Tibial artery (tissue), 4 donors: ENCODE measurements around the gene USP40.

Source experiments
- DNase-seq, 2 donors: peaks; one replicate each; pipeline ENCODE4 v3.0.0-alpha.2; 2019
- H3K27ac ChIP-seq, 2 donors: fragments of 200-600 bp; sonication (generic) in 1 of 2; 1 replicate in 1 of 2; 2 replicates in 1 of 2; pipeline ENCODE4 v1.5.1; 2018 to 2019; ENCODE audit warnings: mild to moderate bottlenecking in 1 of 2
- H3K27me3 ChIP-seq, 2 donors: fragments of 200-600 bp; sonication (generic) in 1 of 2; one replicate each; pipeline versions ENCODE4 v1.5.1 to v1.6.0; 2016 to 2019
- H3K36me3 ChIP-seq, 3 donors: fragments of 200-600 bp; sonication (generic) in 2 of 3; one replicate each; pipeline ENCODE4 v1.5.1; 2016 to 2019; ENCODE audit warnings: mild to moderate bottlenecking in 2 of 3
- H3K4me1 ChIP-seq, 4 donors: fragments of 200-600 bp; sonication (generic) in 2 of 4; 1 replicate in 3 of 4; 2 replicates in 1 of 4; pipeline ENCODE4 v1.5.1; 2016 to 2019
- H3K4me3 ChIP-seq, 2 donors: fragments of 200-600 bp; sonication (generic) in 1 of 2; 1 replicate in 1 of 2; 2 replicates in 1 of 2; pipeline ENCODE4 v1.5.1; 2018 to 2019; ENCODE audit warnings: mild to moderate bottlenecking in 2 of 2
- H3K9me3 ChIP-seq, 3 donors: fragments of 200-600 bp; sonication (generic) in 1 of 3; one replicate each; pipeline ENCODE4 v1.5.1; 2016 to 2019
- intact Hi-C: fragments of 100-400 bp; cut with DNase I; formaldehyde crosslinking; loops from one replicate; pipeline ENCODE4 v1.15.0; 2023; ENCODE audit warnings: low total_unique reads
- TF ChIP-seq, protein P1 (sequence below), 2 experiments: fragments of 200-600 bp in 1 of 2; fragments of 450-650 bp in 1 of 2; IDR thresholded peaks; one replicate each; pipeline ENCODE4 v1.5.1; 2017 to 2019; ENCODE audit warnings: antibody characterized with exemption in 2 of 2, mild to moderate bottlenecking in 1 of 2, moderate library complexity in 1 of 2

Gene USP40

GRCh38 chr2:233446606-233447305, 119.8 kb downstream of the USP40 start:
- Histone ChIP-seq H3K4me1 (peaks cover 0 to 16% (median 8%) of the 10 kb centered on the region in 4 donors), H3K4me3 (no peak overlapping the region), H3K27me3 (no peaks in the 10 kb centered on the region), H3K9me3 (no peaks in the 10 kb centered on the region), H3K27ac (no peak overlapping the region), H3K36me3 (peaks cover 38 to 88% (median 56%) of the 10 kb centered on the region in 3 donors)
- intact Hi-C loops = loop anchor here (10.0 kb wide), 3 partner anchors 62 to 258 kb away; no protein-coding TSS in a partner anchor
- TF ChIP-seq, protein P1, sequence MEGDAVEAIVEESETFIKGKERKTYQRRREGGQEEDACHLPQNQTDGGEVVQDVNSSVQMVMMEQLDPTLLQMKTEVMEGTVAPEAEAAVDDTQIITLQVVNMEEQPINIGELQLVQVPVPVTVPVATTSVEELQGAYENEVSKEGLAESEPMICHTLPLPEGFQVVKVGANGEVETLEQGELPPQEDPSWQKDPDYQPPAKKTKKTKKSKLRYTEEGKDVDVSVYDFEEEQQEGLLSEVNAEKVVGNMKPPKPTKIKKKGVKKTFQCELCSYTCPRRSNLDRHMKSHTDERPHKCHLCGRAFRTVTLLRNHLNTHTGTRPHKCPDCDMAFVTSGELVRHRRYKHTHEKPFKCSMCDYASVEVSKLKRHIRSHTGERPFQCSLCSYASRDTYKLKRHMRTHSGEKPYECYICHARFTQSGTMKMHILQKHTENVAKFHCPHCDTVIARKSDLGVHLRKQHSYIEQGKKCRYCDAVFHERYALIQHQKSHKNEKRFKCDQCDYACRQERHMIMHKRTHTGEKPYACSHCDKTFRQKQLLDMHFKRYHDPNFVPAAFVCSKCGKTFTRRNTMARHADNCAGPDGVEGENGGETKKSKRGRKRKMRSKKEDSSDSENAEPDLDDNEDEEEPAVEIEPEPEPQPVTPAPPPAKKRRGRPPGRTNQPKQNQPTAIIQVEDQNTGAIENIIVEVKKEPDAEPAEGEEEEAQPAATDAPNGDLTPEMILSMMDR (IDR thresholded peaks at IDR 0.05) = no peak
- peak in 1 of 2 donors; percentile 62 for DNase-seq

- peaks cover 32 to 88% (median 52%) of the 10 kb centered on the region in 3 donors for H3K36me3 ChIP-seq
Measured at GRCh38 chr2:233446121-233446520, 120.5 kb downstream of the USP40 start.

DNA sequence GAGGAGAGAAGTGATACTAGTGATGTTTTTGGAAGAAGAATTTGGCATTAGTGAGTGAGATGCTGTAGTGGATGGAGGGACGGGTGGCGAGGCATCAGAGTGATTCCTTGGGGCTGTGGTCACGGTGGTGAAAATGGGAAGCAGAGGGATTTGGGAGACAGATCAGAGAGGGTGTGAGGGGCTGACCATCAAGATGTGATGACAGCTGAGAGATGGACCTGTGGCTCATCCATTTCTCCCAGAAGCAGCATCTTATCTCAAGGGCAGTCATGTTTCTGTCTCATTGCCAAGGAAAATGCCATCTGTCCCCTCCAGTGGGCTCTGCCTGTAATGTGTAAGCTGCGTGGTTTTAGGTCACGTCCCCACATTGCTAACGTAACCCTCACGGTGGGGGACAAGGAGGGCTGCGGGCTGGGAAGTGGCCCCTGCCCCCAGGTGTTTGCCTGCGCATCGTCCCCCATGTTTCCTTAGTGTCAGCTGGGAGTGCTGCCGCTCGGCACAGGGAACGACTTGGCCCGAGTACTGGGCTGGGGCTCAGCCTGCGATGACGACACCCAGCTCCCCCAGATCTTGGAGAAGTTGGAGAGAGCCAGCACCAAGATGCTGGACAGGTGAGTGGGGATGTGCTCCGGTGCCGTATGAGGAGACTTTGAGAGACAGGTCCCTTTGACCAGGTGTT, 121.3 kb downstream of the USP40 start:
- no peaks in the 10 kb centered on the region for H3K9me3 ChIP-seq
- H3K36me3 ChIP-seq = peaks cover 24 to 83% (median 44%) of the 10 kb centered on the region in 3 donors
- H3K27me3 ChIP-seq = no peaks in the 10 kb centered on the region
- TF ChIP-seq, protein P1 (IDR thresholded peaks at IDR 0.05) = no peak
- peak in 1 of 2 donors; percentile 61 for DNase-seq
- intact Hi-C loops = loop anchor here (10.0 kb wide), 3 partner anchors 60 to 260 kb away; no protein-coding TSS in a partner anchor
- H3K27ac ChIP-seq = no peak overlapping the region
- no peak overlapping the region for H3K4me3 ChIP-seq
- H3K4me1 ChIP-seq = peaks cover 0 to 16% (median 8%) of the 10 kb centered on the region in 4 donors

More at GRCh38 chr2:233446121-233446520, 120.5 kb downstream of the USP40 start:
- H3K27ac ChIP-seq = no peak overlapping the region
- peaks cover 0 to 16% (median 8%) of the 10 kb centered on the region in 4 donors for H3K4me1 ChIP-seq
- no peaks in the 10 kb centered on the region for H3K9me3 ChIP-seq
- intact Hi-C loops = loop anchor here (10.0 kb wide), 3 partner anchors 61 to 259 kb away; no protein-coding TSS in a partner anchor
- H3K4me3 ChIP-seq = no peak overlapping the region
- DNase-seq = peak in 1 of 2 donors; percentile 49
- TF ChIP-seq, protein P1 (IDR thresholded peaks at IDR 0.05) = no peak
- no peaks in the 10 kb centered on the region for H3K27me3 ChIP-seq

DNA sequence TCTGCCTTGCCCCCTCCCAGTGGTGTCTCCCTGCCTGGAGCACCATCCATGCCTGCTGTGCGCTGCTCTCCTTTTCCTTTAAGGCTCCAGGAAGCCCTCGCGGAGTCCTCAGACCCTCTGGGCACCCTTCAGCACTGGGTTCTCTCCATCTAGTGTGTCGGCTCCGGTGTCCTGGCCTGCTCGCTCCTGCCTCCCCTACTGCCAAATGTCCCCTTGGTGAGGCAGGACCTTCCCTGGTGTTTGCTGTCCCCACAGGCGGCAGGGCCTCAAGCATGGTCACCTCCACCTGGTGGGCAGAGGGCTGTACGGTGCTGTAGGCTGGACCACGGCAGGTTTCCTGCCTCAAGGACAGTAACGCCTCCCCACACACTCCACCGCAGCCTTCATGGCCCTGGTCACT, 122.1 kb downstream of the USP40 start:
- TF ChIP-seq, protein P1 (IDR thresholded peaks at IDR 0.05) = no peak
- DNase-seq = peak; percentile 15 to 51
- Histone ChIP-seq H3K4me1 (peaks cover 0 to 17% (median 8%) of the 10 kb centered on the region in 4 donors), H3K9me3 (no peaks in the 10 kb centered on the region), H3K27ac (peak overlapping the region in 1 of 2 donors; percentile 1), H3K27me3 (no peaks in the 10 kb centered on the region), H3K36me3 (peaks cover 18 to 83% (median 42%) of the 10 kb centered on the region in 3 donors), H3K4me3 (no peak overlapping the region)
- intact Hi-C loops = loop anchor here (5.0 to 10.0 kb wide), 5 partner anchors 37 to 260 kb away; partner anchors contain the start of gene DGKD

DNA sequence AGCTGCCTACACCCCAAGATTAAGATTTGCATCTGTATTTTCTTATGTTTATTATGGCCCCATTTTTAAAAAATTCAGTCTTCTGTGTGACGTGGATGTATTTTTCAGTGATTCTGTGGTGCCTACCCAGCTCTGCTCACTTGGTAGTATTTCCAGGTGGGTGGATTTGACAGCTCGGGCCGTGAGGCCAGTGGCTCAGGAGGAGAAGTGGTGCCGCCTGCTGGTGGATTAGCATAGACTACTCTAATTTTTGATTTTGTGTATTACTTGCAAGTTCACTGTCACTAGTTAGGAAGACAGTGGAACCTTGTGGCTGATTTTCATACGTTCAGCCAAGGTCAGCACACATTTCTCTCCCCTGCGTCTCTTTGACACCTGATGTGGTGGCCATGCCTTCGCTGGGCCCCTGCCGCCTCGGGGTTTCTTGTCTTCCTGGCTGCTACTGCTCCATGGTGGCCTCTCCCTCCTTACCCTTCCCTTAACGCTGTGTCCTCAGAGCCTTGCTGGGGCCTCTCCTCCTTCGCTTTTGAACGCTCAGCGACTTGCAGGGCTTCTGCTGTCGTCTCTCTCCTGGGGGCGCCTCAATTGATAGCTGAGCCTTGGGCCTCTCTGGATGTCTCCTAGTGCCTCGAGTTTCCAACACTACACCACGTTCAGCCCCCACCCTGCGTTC, 122.9 kb downstream of the USP40 start:
- Histone ChIP-seq H3K4me1 (peaks cover 0 to 17% (median 6%) of the 10 kb centered on the region in 4 donors), H3K27me3 (no peaks in the 10 kb centered on the region), H3K4me3 (no peak overlapping the region), H3K27ac (peak overlapping the region in 1 of 2 donors; percentile 38), H3K9me3 (no peaks in the 10 kb centered on the region), H3K36me3 (peaks cover 23 to 83% (median 40%) of the 10 kb centered on the region in 3 donors)
- intact Hi-C loops = loop anchor here (5.0 to 10.0 kb wide), 5 partner anchors 36 to 261 kb away; partner anchors contain the start of gene DGKD
- TF ChIP-seq, protein P1 (IDR thresholded peaks at IDR 0.05) = peak; percentile 81 to 92
- DNase-seq = peak; percentile 69 to 91
